PC-3 (cell line): ENCODE data around the gene PRSS1.

Experiments
- EZH2 ChIP-seq: fragments of 300-600 bp; sonication (generic); IDR thresholded peaks from one replicate; pipeline ENCODE4 v1.6.1; 2017; ENCODE audit warnings: antibody characterized with exemption, mild to moderate bottlenecking, low read length; ENCODE audit not compliant: unreplicated experiment
- TF ChIP-seq, protein P1 (sequence below): fragments of 300-600 bp; sonication (generic); conservative IDR thresholded peaks from 2 replicates; pipeline ENCODE4 v1.5.1; 2017; ENCODE audit warnings: antibody characterized with exemption, low read depth, mild to moderate bottlenecking, low read length

DNA sequence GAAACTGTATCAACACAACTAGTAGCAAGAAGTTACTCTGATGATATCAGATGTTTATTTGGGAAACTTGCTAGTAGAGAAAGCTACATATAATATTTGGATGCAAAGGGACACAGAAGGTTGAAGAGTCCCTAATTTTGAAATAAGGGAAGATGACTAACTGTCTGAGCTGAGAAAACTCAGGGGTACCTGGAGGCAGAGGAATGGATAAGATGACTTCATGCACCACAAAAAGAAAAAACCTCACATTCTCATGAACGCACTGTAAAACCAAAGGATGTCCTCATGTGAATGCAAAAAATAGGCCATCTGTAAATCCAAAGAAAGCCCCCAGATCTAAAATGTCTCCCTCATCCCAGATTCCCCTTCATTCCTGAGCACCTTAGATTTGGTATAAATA lies 50.8 kb downstream of the PRSS1 start:
- TF ChIP-seq, protein P1, sequence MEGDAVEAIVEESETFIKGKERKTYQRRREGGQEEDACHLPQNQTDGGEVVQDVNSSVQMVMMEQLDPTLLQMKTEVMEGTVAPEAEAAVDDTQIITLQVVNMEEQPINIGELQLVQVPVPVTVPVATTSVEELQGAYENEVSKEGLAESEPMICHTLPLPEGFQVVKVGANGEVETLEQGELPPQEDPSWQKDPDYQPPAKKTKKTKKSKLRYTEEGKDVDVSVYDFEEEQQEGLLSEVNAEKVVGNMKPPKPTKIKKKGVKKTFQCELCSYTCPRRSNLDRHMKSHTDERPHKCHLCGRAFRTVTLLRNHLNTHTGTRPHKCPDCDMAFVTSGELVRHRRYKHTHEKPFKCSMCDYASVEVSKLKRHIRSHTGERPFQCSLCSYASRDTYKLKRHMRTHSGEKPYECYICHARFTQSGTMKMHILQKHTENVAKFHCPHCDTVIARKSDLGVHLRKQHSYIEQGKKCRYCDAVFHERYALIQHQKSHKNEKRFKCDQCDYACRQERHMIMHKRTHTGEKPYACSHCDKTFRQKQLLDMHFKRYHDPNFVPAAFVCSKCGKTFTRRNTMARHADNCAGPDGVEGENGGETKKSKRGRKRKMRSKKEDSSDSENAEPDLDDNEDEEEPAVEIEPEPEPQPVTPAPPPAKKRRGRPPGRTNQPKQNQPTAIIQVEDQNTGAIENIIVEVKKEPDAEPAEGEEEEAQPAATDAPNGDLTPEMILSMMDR, result no peak
- TF ChIP-seq EZH2, result no peak
